DMS153 (cell line): Measurements from ENCODE around the gene VEGFA.

ENCODE experiments used
- DNase-seq: peaks from one replicate; lab custom pipeline; 2025; lab: John Stamatoyannopoulos, UW

Gene VEGFA

DNA sequence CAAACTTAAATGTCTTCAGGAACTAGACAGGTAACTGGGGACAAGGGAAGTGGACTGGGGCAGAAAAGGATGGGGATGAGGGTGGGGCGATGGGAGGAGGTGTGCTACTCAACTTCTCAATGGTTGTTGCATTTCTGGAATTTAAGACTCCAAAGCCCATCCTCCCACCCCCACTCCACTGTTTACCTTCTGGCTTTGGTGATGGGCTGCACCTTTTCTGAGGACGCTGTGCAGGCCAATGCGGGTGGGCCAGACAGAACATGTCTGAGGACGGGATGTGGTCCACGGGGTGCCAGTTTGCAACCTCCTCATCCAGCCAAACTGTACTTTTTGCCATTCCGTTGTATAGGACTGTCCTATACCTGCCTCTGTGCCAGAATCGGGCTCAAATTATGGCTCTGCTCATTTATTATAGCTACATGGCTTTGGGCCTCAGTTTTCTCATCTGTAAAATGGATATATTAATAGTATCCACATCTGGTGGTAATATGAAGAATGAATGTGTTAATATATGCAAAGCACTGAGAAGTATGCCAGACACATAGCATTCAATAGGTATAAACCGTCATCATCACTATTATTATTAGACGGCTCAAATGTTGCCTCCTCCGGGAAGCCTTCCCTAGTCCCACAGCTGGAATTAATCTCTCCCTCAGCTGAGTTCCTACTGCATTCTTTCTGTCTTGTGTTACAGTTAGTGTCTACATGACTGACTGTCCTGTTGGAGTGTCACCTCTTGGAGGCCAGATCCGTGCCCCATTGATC lies 31.0 kb upstream of the VEGFA start:
- no peak for DNase-seq

DNA sequence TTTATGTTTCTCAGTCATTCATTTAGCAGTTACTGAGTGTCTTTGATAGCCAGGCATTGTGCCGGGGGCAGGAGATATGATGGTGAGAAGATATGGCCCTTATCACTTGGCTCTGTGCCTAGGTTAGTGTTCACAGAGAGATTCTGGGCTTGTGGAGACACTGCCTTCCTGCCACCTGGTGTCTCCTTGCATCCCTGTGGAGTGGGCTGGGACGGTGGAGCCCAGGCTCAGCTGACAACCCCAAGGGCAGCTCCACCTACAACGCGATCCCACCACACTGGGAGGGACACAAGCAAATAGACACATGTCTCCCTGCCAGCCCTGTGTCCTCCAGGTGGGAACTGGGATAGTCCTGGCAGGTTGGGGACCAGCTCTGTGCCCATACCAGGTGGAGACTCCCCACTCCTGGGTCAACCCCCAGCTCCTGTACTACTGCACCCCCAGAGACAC lies 30.3 kb upstream of the VEGFA start:
- DNase-seq, result no peak

DNA sequence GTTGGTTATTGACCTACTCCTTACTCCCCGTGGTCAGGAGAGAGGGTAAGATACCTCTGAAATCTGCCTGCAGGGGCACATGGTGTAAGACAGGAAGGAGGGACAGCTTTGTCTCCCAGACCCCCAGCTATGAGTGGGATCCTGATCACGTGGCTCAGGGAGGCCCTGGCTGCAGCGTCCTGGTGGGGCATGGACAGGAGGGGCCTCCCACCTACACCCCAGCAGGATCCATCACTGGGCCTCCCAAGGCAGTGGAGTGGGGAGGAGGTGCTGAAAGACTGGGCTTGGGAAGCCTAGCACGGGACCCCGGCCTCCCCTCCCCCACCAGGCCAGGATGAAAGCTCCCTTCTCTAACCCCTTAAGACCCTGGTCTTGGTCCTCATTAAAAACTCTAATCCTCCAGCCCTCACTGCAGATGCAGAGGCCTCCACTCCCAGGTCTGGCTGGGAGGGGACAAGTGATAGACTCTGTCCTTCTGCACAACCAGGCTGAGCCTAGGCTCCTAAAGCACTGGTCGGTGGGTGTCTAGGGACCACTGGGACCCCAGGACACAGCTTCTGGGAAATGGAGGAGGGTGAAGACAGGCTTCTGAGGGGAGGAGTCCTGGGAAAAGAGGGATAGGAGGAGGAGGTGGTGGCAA lies 29.6 kb upstream of the VEGFA start:
- DNase-seq, result no peak

DNA sequence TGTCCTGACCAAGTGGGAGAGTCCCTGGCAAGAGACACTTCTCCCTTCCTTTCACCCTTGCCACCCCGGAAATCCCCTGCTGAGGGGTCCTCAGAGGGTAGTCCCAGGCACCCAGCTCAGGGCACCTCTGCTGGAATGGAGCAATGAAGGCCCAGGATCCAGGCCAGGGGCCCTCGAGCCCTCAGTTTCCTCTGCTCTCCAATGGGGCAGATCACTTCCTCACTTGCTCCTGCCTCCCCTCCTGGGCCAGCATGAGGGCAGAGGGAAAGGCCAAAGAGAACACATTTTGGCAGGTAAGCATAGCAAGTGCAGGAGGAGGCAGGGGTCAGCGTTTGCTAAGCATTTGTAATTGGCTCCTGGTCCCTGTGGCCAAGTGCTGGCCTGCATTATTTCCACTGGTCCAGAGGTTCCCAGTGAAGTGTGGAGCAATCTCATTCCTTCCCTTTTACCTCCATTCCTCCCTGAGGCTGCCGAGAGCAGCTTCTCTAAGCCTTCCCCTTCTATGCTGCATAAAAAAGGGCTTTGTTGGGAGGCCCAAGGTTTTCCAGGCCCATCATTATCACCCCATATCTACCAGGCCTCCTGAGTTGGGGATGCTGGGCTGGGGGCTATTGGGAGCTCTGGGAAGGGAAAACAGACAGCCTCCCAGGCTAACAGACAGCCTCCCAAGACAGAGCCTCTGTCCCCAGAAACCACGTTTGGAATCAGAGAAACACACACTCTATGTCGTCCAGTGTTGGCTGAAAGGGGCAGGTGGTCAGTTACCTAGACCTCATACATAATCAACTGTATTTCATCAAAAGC lies 28.8 kb upstream of the VEGFA start:
- DNase-seq, result no peak

DNA sequence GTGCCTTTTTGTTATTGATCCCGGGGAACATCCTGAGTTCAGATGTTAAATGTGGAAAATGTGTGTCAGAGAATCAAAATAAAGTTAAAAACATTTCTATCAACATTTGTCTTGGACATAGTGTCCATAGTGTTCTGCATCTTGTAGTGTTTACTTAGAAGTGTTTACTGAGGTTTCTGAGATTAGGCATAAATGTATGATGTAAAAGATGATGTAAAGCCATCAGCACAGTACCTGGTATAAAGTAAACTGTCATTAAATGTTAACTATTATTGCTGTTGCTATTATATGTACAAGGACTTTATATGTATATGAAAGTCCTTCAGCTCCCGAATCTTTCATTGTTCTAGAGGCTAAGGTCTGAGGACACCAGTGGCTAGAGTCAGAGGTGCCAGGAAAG lies 28.2 kb upstream of the VEGFA start:
- DNase-seq, result no peak

DNA sequence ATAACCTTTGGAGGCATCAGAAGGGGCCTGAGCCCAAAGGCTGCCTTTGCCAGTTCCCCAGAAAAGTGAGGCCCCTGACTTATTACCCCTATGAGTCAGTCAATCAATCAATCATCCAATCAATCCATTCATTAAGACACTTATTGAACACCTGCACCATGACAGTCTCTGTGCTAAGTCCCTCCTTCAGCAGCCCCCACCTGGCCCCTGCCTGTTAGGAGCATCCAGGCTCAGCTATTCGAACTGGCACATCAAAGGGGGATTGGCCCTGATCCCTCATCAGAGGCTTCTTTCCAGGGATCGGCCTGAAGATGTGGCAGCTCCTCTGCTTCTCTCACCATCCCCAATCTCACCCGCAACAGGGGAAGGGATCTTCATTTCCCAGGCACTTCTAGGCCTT lies 27.7 kb upstream of the VEGFA start:
- no peak for DNase-seq

DNA sequence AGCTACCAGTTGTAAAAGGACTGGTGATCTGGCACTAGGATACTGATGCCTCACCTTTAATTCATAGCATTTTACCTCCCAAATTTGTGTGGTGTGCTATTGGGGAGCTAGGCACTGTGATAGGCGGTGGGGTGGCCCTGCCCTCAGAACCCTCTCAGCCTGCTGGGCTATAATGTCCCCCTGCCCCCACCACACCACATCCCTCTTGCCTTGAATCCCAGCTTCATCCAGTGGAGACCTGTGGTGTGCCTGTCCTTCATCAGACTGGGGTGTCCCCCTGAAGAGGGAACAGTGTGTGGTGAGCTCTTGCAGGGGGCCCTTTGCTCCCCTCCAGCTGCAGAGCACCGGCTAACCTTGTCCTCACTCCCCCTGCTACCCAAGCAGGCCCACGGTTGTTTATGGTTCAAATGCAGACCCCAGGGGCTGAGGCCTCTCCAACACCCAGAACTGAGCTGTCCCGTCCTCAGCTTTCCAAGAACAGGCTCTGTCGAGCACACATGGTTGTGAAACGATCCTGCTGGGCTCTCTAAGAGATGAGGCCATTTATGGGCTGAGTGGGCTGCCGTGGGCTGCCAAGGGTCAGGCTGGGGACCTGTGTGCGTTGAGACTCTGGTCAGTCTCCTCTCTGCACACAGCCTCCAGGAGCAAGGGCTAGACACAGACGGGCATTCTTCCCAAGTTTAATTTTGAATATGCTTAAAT lies 26.9 kb upstream of the VEGFA start:
- no peak for DNase-seq

DNA sequence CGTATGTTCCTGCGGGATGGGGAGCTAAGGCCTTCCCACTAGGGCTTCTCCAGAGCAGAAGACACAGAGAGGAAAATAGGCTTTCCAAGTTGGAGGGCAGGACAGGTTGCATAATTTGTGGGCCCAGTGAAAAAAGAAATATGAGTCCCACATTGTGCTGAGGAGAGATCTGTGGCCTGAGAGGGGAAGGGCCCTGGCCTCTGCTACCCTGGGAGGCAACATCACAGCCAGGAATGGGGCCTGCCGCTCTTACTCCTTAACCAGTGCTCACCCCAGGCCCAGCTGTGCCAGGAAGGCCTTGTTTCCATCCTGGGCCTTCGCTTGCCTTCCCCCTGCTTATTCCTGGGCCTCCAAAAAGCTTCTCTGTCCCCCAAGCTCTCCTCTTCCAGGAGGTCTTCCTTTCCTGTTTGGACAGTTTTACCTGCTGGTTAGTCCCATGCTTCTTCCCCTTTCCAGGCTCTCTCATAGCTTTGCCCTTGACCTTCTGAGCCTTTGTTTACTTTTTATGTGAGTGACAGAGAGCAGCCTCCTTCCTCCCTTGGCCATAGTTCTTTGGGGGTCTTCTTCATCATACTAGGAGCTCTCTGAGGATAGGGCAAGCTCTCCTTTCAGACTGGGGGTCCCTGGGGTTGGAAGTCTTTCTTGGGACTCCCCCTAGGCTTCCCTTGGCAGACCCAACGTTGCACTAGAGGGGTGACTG lies 26.2 kb upstream of the VEGFA start:
- no peak for DNase-seq

DNA sequence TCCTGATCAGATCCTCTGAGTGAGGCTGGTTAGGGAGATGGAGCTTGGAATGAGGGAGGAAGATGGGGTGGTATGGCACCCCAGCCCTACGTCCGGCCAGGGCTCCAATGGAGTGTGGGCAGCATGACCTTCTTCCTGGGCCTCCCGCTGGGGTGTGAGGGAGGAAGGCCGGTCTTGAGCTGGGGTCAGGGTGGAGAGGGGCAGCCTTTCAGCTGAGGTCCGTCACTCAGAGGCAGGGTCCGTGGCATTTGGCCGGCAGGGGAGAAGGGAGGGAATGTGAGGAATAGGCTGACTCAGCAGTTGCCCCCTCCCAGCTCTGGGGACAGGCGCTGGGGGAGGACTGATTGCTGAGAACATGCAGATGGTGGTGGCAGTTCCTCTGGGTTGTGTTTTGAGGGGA lies 25.5 kb upstream of the VEGFA start:
- DNase-seq, result no peak

DNA sequence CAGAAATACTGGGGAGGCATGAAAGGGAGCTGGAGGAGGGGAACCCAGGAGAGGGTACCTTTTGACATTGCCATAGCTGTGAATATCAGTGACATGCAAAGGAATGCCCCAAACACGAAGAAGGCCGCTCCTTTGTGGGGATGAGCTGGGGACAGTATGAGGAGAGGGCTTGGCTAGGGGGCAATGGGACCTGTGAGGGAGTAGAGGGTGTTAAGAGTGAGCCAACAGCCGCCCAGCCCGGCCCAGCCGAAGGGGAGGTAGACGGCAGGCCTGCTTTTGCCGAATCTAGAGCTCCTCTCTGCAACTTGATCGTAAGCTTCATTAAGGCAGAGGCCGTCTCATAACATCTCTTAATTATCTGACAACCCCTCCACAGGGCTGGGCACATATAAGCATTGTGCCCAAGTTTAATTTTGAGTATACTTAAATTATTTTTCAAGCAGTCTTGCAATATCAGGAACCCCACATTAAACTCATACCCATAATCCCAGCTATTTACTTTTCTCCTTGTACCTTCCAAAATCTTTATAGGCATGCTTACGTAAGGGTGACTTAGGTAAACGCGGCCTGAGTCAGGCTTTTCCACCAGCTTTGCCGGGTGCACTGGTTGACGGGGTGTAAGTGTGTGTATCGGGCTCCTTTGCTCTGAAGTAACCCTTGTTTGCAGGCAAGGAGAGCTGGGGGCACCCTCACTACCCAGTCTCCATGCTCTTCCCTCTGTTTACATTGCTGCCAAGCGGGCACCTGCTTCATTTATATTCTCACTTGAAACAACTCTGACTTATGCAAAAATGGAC lies 24.9 kb upstream of the VEGFA start:
- no peak for DNase-seq

DNA sequence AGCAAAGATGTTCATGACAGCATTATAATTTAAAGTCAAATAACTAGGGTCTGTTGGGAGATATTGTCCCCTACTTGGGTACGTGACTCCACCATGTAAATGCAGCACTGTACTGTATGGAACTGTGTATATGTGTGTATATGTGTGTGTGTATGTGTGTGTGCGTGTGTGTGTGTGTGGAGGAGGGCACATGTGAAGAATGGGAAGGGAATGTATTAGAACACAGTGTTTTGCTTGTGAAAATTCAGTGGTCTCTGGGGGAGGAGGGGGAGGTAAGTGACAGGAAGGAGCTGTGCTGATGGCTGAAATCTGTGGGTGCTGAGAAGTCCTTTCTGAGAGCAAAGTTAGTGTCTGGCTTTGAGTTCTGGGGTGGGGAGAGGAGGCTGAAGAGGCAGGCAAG lies 23.9 kb upstream of the VEGFA start:
- no peak for DNase-seq

DNA sequence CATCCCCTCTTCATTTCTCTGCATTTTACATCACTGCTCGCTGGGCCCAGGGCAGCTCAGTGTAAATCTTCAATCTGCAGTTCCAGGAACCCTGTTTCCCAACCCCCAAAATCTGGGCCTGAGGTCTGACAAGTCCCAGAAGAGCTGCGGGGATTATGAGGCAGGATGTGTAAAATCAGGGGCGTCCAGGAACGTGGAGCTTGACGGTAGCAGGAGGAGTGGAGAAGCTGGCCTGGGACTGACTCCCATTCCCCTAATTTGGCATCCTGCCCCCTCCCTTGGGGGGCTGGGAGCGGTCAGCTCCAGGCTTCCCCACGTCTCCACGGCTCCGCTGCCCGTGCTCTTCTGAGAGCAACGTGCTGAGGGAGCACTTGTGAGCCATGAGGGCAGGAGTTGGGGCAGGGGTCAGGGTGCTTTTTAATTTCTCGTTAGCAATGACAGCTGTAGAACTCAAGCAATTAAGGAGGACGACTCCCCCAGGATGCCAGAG lies 23.4 kb upstream of the VEGFA start:
- DNase-seq, result no peak

DNA sequence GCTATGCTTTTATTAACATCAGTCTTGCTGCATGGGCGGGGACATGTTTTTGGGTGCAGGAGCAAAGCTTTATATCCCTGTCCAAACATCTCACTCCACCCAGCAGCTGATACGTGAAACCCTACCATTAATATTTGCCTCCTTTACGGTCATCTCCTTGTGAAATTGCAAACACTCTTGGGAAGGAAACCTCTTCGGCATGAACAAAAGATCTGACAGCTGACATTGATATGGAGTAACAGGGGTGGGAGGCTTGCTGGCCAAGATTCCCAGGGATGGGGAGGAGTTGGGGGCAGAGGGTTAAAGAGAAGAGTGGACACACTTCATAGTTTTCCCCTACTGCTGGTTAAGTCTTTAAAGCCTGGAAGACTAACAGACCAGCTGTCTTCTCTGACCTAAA lies 22.2 kb upstream of the VEGFA start:
- DNase-seq, result no peak

DNA sequence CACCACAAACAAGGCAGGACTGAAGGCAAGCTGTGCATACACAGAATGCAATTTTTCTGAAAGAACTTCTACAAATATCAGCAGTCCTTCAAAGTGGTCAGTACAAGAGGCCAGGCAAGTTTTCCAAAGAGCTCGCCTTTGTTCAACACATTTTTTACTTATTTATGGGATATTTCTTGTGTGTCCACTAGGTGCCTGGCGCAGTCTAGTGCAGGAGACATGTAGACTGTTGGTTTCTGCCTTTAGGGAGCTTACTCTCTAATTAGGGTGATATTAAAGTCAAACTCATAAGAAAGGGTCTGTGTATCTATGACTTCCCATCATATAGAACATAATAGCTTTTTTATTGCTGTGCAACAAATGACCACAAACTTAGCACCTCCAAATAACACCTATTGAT lies 21.2 kb upstream of the VEGFA start:
- DNase-seq, result no peak

DNA sequence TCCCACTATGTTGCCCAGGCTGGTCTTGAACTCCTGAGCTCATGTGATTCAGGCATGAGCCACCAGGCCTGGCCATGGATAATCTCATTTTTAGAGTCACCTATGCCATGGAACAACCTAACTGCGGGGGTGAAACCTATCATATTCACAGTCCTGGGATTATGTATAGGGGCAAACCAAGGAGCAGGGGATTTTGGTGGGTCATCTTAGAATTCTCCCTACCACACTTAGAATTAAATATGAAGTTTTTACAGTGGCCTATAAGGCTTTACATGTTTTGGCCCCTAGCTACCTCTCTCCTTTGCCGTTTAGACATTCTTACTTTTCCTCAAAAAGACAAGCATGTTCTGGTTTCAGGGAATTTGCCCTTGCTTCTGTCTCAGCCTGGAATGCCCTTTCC lies 20.6 kb upstream of the VEGFA start:
- DNase-seq, result no peak

DNA sequence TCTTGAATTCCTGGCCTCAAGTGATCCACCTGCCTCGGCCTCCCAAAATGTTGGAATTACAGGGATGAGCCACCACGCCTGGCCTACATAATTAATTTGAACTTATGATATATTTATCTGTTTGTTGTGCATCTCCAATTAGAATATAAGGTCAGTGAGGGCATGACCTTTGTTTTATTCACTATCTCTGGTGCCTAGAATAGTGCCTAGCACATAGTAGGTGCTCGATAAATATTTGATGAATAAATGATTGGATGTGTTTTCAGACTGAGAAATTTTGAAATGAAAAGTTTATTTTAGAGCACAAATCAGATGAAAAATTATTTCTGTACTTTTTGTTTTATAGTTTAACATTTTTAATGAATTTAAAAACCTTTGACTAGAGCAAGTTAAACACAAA lies 19.4 kb upstream of the VEGFA start:
- DNase-seq, result no peak

DNA sequence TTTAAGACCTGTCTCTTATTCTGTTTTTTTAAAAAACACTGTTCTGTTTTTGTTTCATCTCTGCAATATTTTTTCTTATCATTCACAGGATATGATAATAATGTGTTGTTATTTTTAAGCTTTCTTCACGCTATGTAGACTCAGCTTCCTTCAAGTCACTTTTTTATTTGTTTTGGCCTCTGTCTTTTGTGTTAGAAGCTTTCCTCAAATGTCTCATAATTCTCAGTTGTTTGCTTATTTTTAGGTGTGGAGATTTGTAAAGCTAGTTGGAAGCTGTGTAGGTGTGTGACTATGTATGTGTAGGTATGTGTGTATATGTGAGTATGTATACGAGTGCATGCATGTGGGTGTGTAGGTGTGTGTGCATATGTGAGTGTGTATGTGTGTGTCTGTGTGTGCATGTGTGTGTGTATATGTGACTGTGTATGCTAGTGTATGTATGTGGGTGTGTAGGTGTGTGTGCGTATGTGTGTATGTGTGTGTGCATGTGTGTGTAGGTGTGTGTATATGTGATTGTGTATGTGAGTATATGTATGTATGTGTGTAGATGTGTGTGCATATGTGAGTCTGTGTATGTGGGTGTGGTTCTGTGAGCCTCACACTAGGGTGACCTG lies 16.3 kb upstream of the VEGFA start:
- DNase-seq, result no peak

DNA sequence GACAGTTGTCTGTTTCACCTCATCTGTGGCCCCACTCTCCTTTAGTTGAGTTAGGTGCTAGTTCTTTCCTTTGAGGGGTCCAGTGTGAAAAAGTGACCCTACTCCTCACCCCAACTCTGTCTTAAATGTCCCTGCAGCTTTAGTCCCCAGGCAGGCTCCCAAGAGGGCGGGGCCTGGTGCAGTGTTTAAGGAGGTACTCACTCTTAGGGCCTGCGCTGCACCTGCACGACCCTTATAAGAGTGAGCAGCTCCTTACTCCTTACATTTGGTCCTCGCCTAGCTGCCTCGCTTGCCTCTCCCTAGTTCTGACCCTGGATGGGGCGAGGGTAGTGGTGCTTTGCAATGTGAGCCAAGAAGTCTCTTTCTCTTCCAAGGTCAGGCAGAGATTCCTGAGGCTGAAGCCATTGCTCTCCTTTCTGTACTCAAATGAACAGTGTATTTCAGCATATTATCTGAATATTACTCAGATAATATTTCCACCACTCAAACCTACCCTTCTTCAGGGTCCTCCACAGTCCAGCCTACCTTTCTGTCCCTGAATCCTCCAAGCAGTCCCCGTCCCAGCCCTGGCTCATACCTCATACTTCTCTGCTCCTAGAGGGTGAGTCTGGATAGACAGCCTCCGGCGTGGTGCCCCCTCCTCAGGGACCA lies 11.9 kb upstream of the VEGFA start:
- no peak for DNase-seq

DNA sequence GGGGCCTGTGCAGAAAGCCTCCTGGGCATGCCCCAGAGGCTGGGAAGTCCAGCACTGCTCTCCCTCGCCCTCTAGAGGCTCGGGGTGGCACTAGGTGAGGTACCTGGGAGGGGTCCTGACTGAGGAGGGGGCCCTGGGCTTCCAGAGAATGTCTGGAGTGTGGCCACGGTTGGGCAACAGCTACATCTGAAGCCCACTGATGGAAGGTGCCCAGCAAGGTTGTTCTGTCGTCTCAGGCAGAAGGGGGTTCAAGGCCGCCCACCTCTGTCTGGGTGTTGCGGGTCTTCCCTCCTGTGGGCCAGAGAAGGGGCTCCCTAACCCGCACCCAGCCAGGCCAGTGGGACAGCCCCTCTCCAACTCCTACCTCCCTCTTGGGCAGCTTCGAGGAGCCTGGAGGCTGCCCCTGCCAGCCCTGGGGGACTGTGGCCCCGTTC lies 11.4 kb upstream of the VEGFA start:
- DNase-seq, result no peak
